ENCODE results near the gene C18orf63. TPM values are rescaled to one million over a fixed set of nuclear protein-coding genes. Genes with fewer than 3 reads are reported as not detected.

The C18orf63 gene
- total RNA-seq, 1 donor from 2014 or later = not detected

Other genes starting within 250 kb of the C18orf63 start
- 0.13 TPM in 2 replicates for gene FBXO15, start 168.0 kb upstream of the C18orf63 start, total RNA-seq
- gene TIMM21, start 167.3 kb upstream of the C18orf63 start, total RNA-seq = 18.5 and 19.6 TPM in 2 replicates
- gene CYB5A, start 23.9 kb upstream of the C18orf63 start, total RNA-seq = 32.3 and 34.0 TPM in 2 replicates
- gene DIPK1C, start 141.5 kb downstream of the C18orf63 start, total RNA-seq = not detected in 2 replicates
- 50.3 and 76.9 TPM in 2 replicates for gene CNDP2, start 180.5 kb downstream of the C18orf63 start, total RNA-seq
- not detected in 2 replicates for gene CNDP1, start 218.7 kb downstream of the C18orf63 start, total RNA-seq

Data from dermis microvascular lymphatic vessel endothelial cell (primary cell).